Measurements from ENCODE around the gene GRIN2A. TPM values are rescaled to one million over a fixed set of nuclear protein-coding genes. Genes with fewer than 3 reads are reported as not detected.

GRIN2A gene
- polyA plus RNA-seq, 1 donor (not counting 4 experiments of a cell fraction or from before 2014, with no cell fraction given), result 0.01 TPM

DNA sequence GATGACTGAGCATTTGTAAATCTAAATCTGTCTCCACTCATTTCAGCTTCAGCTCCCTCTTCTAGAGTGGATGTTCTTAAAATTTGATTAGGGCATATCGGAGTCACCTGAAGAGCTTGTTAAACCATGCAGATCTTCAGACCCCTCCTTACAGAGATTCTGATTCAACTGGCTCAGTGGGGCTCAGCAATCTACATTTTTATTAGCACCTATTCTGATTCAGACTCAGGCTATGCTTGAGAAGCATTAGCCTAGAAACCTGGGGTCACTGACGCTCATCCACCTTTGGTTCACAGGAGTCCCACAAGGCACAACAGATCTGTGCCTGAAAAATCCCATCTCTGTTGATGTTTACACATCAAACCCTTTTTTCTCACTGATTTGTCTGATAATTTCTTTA lies 365.6 kb downstream of the GRIN2A start:
- DNase-seq (ENCODE audit: low read depth, low spot score) (no peak), FAIRE-seq (no peak)
- no peaks in the 10 kb centered on the region for H3K9me1 ChIP-seq (ENCODE audit: control insufficient read depth, extremely low read depth, insufficient read depth, low read length)
- H4K20me1 ChIP-seq (ENCODE audit: control insufficient read depth, extremely low read depth, insufficient read depth, low read length), result no peaks in the 10 kb centered on the region
- no peaks in the 10 kb centered on the region for H3K4me1 ChIP-seq (ENCODE audit: control insufficient read depth, extremely low read depth, insufficient read depth, low read length)
- H3K4me2 ChIP-seq (ENCODE audit: control insufficient read depth, extremely low read depth, insufficient read depth, low read depth, low read length), result no peak overlapping the region
- no peaks in the 10 kb centered on the region for H3K9me3 ChIP-seq (ENCODE audit: control insufficient read depth, low read depth, low read length)
- H3K9ac ChIP-seq (ENCODE audit: control insufficient read depth, extremely low read depth, insufficient read depth, low read length), result no peak overlapping the region
- TF ChIP-seq, protein P1, sequence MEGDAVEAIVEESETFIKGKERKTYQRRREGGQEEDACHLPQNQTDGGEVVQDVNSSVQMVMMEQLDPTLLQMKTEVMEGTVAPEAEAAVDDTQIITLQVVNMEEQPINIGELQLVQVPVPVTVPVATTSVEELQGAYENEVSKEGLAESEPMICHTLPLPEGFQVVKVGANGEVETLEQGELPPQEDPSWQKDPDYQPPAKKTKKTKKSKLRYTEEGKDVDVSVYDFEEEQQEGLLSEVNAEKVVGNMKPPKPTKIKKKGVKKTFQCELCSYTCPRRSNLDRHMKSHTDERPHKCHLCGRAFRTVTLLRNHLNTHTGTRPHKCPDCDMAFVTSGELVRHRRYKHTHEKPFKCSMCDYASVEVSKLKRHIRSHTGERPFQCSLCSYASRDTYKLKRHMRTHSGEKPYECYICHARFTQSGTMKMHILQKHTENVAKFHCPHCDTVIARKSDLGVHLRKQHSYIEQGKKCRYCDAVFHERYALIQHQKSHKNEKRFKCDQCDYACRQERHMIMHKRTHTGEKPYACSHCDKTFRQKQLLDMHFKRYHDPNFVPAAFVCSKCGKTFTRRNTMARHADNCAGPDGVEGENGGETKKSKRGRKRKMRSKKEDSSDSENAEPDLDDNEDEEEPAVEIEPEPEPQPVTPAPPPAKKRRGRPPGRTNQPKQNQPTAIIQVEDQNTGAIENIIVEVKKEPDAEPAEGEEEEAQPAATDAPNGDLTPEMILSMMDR (optimal IDR thresholded peaks at IDR 0.05 in 1 of 3, IDR thresholded peaks at IDR 0.05 in 1 of 3, conservative IDR thresholded peaks at IDR 0.05 in 1 of 3; ENCODE audit: extremely low read depth in 1 of 3, insufficient read depth in 2 of 3, low read length in 3 of 3), result no peak
- no peak for TF ChIP-seq EZH2 (IDR thresholded peaks at IDR 0.05; ENCODE audit: low read length)
- H3K4me3 ChIP-seq (ENCODE audit: control insufficient read depth in 2 of 3, extremely low read depth in 1 of 3, insufficient read depth in 2 of 3, low read depth in 1 of 3, low read length in 3 of 3), result no peak overlapping the region
- no peak overlapping the region for H3K27ac ChIP-seq (ENCODE audit: control insufficient read depth, insufficient read depth, low read length)
- no peaks in the 10 kb centered on the region for H3K27me3 ChIP-seq (ENCODE audit: control insufficient read depth, extremely low read depth, insufficient read depth, low read length)
- dilution Hi-C loops (cut with MboI; ENCODE audit: extremely low pct_ligation_motif_present, low sequenced_read_pairs), result no loop called here
- no peaks in the 10 kb centered on the region for H3K36me3 ChIP-seq (ENCODE audit: control insufficient read depth in 2 of 2, extremely low read depth in 1 of 2, insufficient read depth in 2 of 2, low read length in 2 of 2)
- H3K79me2 ChIP-seq (ENCODE audit: control insufficient read depth, insufficient read depth, low read length), result no peaks in the 10 kb centered on the region
- no peak overlapping the region for H2AFZ ChIP-seq (ENCODE audit: control insufficient read depth, low read length)

DNA sequence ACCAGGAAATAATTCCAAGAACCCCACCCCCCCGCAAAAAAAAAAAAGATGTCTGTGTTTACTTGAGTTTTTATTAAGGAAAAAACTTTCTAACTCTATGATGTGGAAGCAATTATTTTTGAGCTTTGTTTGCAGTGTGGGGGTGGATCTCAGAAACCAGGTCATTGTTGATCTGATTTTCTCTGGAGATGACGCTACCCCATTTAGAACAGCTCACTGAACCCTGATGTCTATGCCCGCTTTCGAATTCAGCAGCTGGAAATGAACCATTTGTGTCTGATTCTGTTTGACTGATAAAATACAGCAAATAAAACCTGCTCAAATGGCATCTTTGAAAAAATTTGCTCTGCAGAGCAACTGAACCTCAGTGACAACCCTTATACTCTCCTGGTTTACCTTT lies 368.6 kb downstream of the GRIN2A start:
- no peaks in the 10 kb centered on the region for H3K36me3 ChIP-seq (ENCODE audit: control insufficient read depth in 2 of 2, extremely low read depth in 1 of 2, insufficient read depth in 2 of 2, low read length in 2 of 2)
- no peaks in the 10 kb centered on the region for H4K20me1 ChIP-seq (ENCODE audit: control insufficient read depth, extremely low read depth, insufficient read depth, low read length)
- H3K4me3 ChIP-seq (ENCODE audit: control insufficient read depth in 2 of 3, extremely low read depth in 1 of 3, insufficient read depth in 2 of 3, low read depth in 1 of 3, low read length in 3 of 3), result no peak overlapping the region
- FAIRE-seq, result no peak
- no peak overlapping the region for H2AFZ ChIP-seq (ENCODE audit: control insufficient read depth, low read length)
- H3K4me2 ChIP-seq (ENCODE audit: control insufficient read depth, extremely low read depth, insufficient read depth, low read depth, low read length), result no peak overlapping the region
- no peak for DNase-seq (ENCODE audit: low read depth, low spot score)
- no peaks in the 10 kb centered on the region for H3K9me1 ChIP-seq (ENCODE audit: control insufficient read depth, extremely low read depth, insufficient read depth, low read length)
- H3K79me2 ChIP-seq (ENCODE audit: control insufficient read depth, insufficient read depth, low read length), result no peaks in the 10 kb centered on the region
- no peaks in the 10 kb centered on the region for H3K27me3 ChIP-seq (ENCODE audit: control insufficient read depth, extremely low read depth, insufficient read depth, low read length)
- H3K27ac ChIP-seq (ENCODE audit: control insufficient read depth, insufficient read depth, low read length), result no peak overlapping the region
- no peak overlapping the region for H3K9ac ChIP-seq (ENCODE audit: control insufficient read depth, extremely low read depth, insufficient read depth, low read length)
- H3K9me3 ChIP-seq (ENCODE audit: control insufficient read depth, low read depth, low read length), result no peaks in the 10 kb centered on the region
- no peaks in the 10 kb centered on the region for H3K4me1 ChIP-seq (ENCODE audit: control insufficient read depth, extremely low read depth, insufficient read depth, low read length)
- dilution Hi-C loops (cut with MboI; ENCODE audit: extremely low pct_ligation_motif_present, low sequenced_read_pairs), result no loop called here
- TF ChIP-seq, protein P1 (optimal IDR thresholded peaks at IDR 0.05 in 1 of 3, IDR thresholded peaks at IDR 0.05 in 1 of 3, conservative IDR thresholded peaks at IDR 0.05 in 1 of 3; ENCODE audit: extremely low read depth in 1 of 3, insufficient read depth in 2 of 3, low read length in 3 of 3), result no peak
- no peak for TF ChIP-seq EZH2 (IDR thresholded peaks at IDR 0.05; ENCODE audit: low read length)

Measured in keratinocyte (primary cell).